Tibial nerve (tissue), 4 donors: Measurements from ENCODE around the gene ERN2.

Source experiments
- EP300 ChIP-seq, 2 donors: sonication (generic); formaldehyde crosslinking; IDR thresholded peaks; one replicate each; pipeline ENCODE4 v1.6.1; 2017; ENCODE audit warnings: antibody characterized with exemption in 2 of 2, mild to moderate bottlenecking in 1 of 2
- POLR2A ChIP-seq, 2 donors: fragments of 450-650 bp; IDR thresholded peaks; one replicate each; pipeline ENCODE4 v1.6.1; 2017; ENCODE audit warnings: antibody characterized with exemption in 2 of 2, mild to moderate bottlenecking in 2 of 2, moderate library complexity in 2 of 2
- TF ChIP-seq, protein P1 (sequence below), 5 experiments: fragments of 200-600 bp in 3 of 5; fragments of 450-650 bp in 2 of 5; sonication (generic) in 3 of 5; IDR thresholded peaks; one replicate each; pipeline ENCODE4 v1.5.1; 2016 to 2019; ENCODE audit warnings: antibody characterized with exemption in 5 of 5, mild to moderate bottlenecking in 3 of 5, moderate library complexity in 2 of 5

DNA sequence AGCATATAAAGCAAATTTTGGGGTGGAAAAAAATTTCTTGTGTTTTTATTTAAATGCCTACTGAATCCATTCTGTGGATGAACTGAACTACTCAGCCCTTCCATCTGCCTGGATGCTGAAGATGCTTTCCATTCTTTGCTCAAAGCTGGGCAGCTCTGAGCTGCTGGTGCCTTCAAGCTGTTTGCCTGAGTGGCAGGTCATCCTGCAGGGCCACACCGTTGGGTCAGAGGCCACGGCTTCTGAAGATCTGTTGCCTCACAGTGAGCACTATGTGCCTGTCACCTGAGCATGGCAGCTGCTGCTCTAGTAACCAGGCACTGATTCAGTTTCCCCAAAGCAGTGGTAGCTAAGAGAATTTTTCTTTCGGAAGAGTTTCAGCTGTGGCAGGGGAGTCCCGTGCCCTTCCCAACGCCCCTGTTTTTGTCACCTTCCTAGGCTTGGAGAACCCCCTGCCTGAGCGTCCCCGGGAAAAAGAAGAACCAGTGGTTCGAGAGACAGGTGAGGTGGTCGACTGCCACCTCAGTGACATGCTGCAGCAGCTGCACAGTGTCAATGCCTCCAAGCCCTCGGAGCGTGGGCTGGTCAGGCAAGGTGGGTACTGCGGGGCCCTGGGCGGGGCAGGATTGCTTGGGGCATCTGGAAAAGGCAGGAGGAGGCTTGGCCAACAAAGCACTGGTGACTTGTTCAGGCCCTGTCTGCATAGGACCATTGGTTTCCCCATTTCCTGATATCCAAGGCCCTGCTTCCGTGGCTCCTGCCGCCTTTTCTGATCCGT lies 25.8 kb downstream of the ERN2 start:
- TF ChIP-seq, protein P1, sequence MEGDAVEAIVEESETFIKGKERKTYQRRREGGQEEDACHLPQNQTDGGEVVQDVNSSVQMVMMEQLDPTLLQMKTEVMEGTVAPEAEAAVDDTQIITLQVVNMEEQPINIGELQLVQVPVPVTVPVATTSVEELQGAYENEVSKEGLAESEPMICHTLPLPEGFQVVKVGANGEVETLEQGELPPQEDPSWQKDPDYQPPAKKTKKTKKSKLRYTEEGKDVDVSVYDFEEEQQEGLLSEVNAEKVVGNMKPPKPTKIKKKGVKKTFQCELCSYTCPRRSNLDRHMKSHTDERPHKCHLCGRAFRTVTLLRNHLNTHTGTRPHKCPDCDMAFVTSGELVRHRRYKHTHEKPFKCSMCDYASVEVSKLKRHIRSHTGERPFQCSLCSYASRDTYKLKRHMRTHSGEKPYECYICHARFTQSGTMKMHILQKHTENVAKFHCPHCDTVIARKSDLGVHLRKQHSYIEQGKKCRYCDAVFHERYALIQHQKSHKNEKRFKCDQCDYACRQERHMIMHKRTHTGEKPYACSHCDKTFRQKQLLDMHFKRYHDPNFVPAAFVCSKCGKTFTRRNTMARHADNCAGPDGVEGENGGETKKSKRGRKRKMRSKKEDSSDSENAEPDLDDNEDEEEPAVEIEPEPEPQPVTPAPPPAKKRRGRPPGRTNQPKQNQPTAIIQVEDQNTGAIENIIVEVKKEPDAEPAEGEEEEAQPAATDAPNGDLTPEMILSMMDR (IDR thresholded peaks at IDR 0.05), result no peak
- no peak for TF ChIP-seq POLR2A (IDR thresholded peaks at IDR 0.05)
- TF ChIP-seq EP300 (IDR thresholded peaks at IDR 0.05), result no peak
